ENCODE data around the gene AQP2. TPM values are rescaled to one million over a fixed set of nuclear protein-coding genes. Genes with fewer than 3 reads are reported as not detected.
"Not testable (repeated sequence)": the region's sequence is repeated elsewhere in the genome, so short reads cannot be mapped to it uniquely, and the experiment has no call there.

Gene AQP2
- total and polyA plus RNA-seq, 4 donors: not detected

- Histone ChIP-seq H3K9ac (ENCODE audit: insufficient read depth in 1 of 2, low read length in 2 of 2) (no peak overlapping the region), H3K27ac (ENCODE audit: low read depth in 1 of 2, low read length in 1 of 2) (no peak overlapping the region), H3K27me3 (ENCODE audit: control insufficient read depth in 3 of 3, insufficient read depth in 3 of 3, low read length in 2 of 3) (no peaks in the 10 kb centered on the region), H3K4me3 (no peak overlapping the region), H3K4me1 (ENCODE audit: control insufficient read depth in 5 of 5, insufficient read depth in 5 of 5, low read length in 5 of 5) (peaks cover 4 to 14% (median 7%) of the 10 kb centered on the region in 5 donors), H3K9me3 (ENCODE audit: control insufficient read depth in 4 of 4, insufficient read depth in 3 of 4, low read length in 3 of 4) (no peaks in the 10 kb centered on the region), H3K36me3 (ENCODE audit: control insufficient read depth in 4 of 4, insufficient read depth in 4 of 4, low read length in 4 of 4) (peaks cover 0 to 8% (median under 1%) of the 10 kb centered on the region in 4 donors)
- no peak for DNase-seq
- WGBS, 2 donors: 85 to 90% methylated on average over 9 of the region's 9 CpGs
- no peak for ATAC-seq (ENCODE audit: insufficient read depth, low FRiP score)
- TF ChIP-seq CTCF (IDR thresholded peaks at IDR 0.05; ENCODE audit: control extremely low read depth, extremely low read depth): no peak
Measured at GRCh38 chr12:49984476-49985359, 34.2 kb downstream of the AQP2 start.

- 89 to 91% methylated on average over 5 of the region's 5 CpGs for WGBS, 2 donors
- H3K9ac ChIP-seq (ENCODE audit: insufficient read depth in 1 of 2, low read length in 2 of 2): no peak overlapping the region
- H3K4me1 ChIP-seq (ENCODE audit: control insufficient read depth in 5 of 5, insufficient read depth in 5 of 5, low read length in 5 of 5): peaks cover 4 to 14% (median 7%) of the 10 kb centered on the region in 5 donors
- H3K27ac ChIP-seq (ENCODE audit: low read depth in 1 of 2, low read length in 1 of 2): no peak overlapping the region
- H3K9me3 ChIP-seq (ENCODE audit: control insufficient read depth in 4 of 4, insufficient read depth in 3 of 4, low read length in 3 of 4): no peaks in the 10 kb centered on the region
- H3K27me3 ChIP-seq (ENCODE audit: control insufficient read depth in 3 of 3, insufficient read depth in 3 of 3, low read length in 2 of 3): no peaks in the 10 kb centered on the region
- DNase-seq (no peak), ATAC-seq (ENCODE audit: insufficient read depth, low FRiP score) (no peak)
- H3K36me3 ChIP-seq (ENCODE audit: control insufficient read depth in 4 of 4, insufficient read depth in 4 of 4, low read length in 4 of 4): peaks cover 0 to 11% (median 5%) of the 10 kb centered on the region in 4 donors
- TF ChIP-seq CTCF (IDR thresholded peaks at IDR 0.05; ENCODE audit: control extremely low read depth, extremely low read depth): no peak
- no peak overlapping the region for H3K4me3 ChIP-seq
Measured at GRCh38 chr12:49985981-49986380, 35.4 kb downstream of the AQP2 start.

DNA sequence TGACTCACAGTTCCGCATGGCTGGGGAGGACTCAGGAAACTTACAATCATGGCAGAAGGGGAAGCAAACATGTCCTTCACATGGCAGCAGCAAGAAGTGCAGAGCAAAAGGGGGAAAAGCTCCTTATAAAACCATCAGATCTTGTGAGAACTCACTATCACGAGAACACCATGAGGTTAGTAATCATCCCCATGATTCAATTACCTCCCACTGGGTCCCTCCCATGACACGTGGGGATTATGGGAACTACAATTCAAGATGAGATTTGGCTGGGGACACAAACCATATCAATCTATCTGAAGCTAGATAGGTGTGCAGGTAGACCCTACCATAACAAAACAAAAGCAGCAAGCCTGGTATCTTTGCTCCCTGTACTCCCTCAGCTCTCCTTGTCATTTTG, 35.9 kb downstream of the AQP2 start:
- H3K9ac ChIP-seq (ENCODE audit: insufficient read depth in 1 of 2, low read length in 2 of 2); ATAC-seq (ENCODE audit: insufficient read depth, low FRiP score); H3K27ac ChIP-seq (ENCODE audit: low read depth in 1 of 2, low read length in 1 of 2); H3K4me3 ChIP-seq; H3K9me3 ChIP-seq (ENCODE audit: control insufficient read depth in 4 of 4, insufficient read depth in 3 of 4, low read length in 3 of 4); DNase-seq; H3K27me3 ChIP-seq (ENCODE audit: control insufficient read depth in 3 of 3, insufficient read depth in 3 of 3, low read length in 2 of 3): not testable (repeated sequence)
- 81 to 93% methylated on average over 3 of the region's 3 CpGs for WGBS, 2 donors
- Histone ChIP-seq H3K4me1 (ENCODE audit: control insufficient read depth in 5 of 5, insufficient read depth in 5 of 5, low read length in 5 of 5) (peaks cover 4 to 14% (median 7%) of the 10 kb centered on the region in 5 donors), H3K36me3 (ENCODE audit: control insufficient read depth in 4 of 4, insufficient read depth in 4 of 4, low read length in 4 of 4) (peaks cover 0 to 11% (median 5%) of the 10 kb centered on the region in 4 donors)

DNA sequence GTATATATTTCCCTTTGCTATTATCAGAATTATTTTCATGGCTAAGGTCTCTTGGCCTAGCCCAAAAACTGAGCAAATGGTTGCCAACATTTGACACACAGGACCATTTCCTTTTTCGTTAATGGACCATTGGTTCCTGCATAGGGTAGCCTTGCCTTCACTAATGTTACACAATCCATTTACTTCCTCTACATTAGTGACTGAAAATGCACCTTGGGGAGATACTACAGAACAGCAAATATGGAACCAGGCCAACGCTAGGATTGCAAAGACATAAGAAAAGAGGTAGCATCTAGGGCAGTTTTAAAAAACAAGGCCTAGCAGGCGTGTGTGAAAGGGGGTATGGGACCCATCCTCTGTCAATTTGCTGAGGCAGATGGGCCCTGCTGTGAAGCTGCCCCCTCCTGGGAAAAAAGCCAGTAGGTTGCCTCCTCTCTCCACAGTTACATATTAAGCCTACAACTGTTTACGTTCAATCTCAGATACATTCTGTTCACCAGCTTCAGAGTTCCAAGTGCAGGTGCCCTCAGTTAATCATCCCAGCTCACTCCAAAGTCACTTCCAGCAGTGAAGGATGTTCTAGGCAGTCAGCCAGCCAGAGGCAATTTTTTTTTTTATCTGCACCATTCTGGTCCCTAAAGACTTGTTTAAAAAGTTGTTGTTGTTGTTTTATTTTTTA, 37.2 kb downstream of the AQP2 start:
- H3K27me3 ChIP-seq (ENCODE audit: control insufficient read depth in 3 of 3, insufficient read depth in 3 of 3, low read length in 2 of 3): no peaks in the 10 kb centered on the region
- H3K9me3 ChIP-seq (ENCODE audit: control insufficient read depth in 4 of 4, insufficient read depth in 3 of 4, low read length in 3 of 4): no peaks in the 10 kb centered on the region
- H3K4me3 ChIP-seq: no peak overlapping the region
- no peak for DNase-seq
- peaks cover 4 to 14% (median 7%) of the 10 kb centered on the region in 5 donors for H3K4me1 ChIP-seq (ENCODE audit: control insufficient read depth in 5 of 5, insufficient read depth in 5 of 5, low read length in 5 of 5)
- H3K36me3 ChIP-seq (ENCODE audit: control insufficient read depth in 4 of 4, insufficient read depth in 4 of 4, low read length in 4 of 4): peaks cover 0 to 19% (median 11%) of the 10 kb centered on the region in 4 donors
- no peak for ATAC-seq (ENCODE audit: insufficient read depth, low FRiP score)
- no peak overlapping the region for H3K27ac ChIP-seq (ENCODE audit: low read depth in 1 of 2, low read length in 1 of 2)
- TF ChIP-seq CTCF (IDR thresholded peaks at IDR 0.05; ENCODE audit: control extremely low read depth, extremely low read depth): no peak
- H3K9ac ChIP-seq (ENCODE audit: insufficient read depth in 1 of 2, low read length in 2 of 2): no peak overlapping the region
- WGBS, 2 donors: 48 to 64% methylated on average over 4 of the region's 4 CpGs

GRCh38 chr12:49989400-49989799, 38.9 kb downstream of the AQP2 start:
- H3K36me3 ChIP-seq (ENCODE audit: control insufficient read depth in 4 of 4, insufficient read depth in 4 of 4, low read length in 4 of 4): peaks cover 0 to 26% (median 13%) of the 10 kb centered on the region in 4 donors
- not testable (repeated sequence) for DNase-seq; H3K9me3 ChIP-seq (ENCODE audit: control insufficient read depth in 4 of 4, insufficient read depth in 3 of 4, low read length in 3 of 4); H3K4me3 ChIP-seq; H3K27me3 ChIP-seq (ENCODE audit: control insufficient read depth in 3 of 3, insufficient read depth in 3 of 3, low read length in 2 of 3); H3K27ac ChIP-seq (ENCODE audit: low read depth in 1 of 2, low read length in 1 of 2); H3K4me1 ChIP-seq (ENCODE audit: control insufficient read depth in 5 of 5, insufficient read depth in 5 of 5, low read length in 5 of 5); ATAC-seq (ENCODE audit: insufficient read depth, low FRiP score); H3K9ac ChIP-seq (ENCODE audit: insufficient read depth in 1 of 2, low read length in 2 of 2)
- 96 to 100% methylated on average over 2 of the region's 2 CpGs for WGBS, 2 donors

All from lung (tissue), 12 donors.